SK-N-SH (cell line): ENCODE results near the gene RASL12. TPM values are rescaled to one million over a fixed set of nuclear protein-coding genes. Genes with fewer than 3 reads are reported as not detected.

Experiments
- CTCF ChIA-PET: fragments of 300-600, 350-600 bp; formaldehyde crosslinking; extraction: SDS; loops from one replicate; lab custom pipeline; 2021; lab: Yijun Ruan, JAX
- POLR2A ChIA-PET: fragments of 350-600 bp; sonication (Branson Sonifier 250); formaldehyde crosslinking; extraction: SDS; loops from one replicate; lab custom pipeline; 2020; ENCODE audit warnings: antibody characterized with exemption, inconsistent platforms; lab: Yijun Ruan, JAX
- DNase-seq: peaks from one replicate; pipeline ENCODE4 v3.0.0; 2012
- H2AFZ ChIP-seq: fragments of 200-600 bp; sonication (generic); 2 replicates; pipeline ENCODE4 v1.8.1; 2016; ENCODE audit warnings: antibody characterized with exemption, mild to moderate bottlenecking, low read depth
- H3F3A ChIP-seq: fragments of 200-600 bp; sonication (generic); replicated peaks from 2 replicates; pipeline ENCODE3; 2016; ENCODE audit warnings: antibody characterized with exemption, mild to moderate bottlenecking; ENCODE audit not compliant: insufficient read depth
- H3K27ac ChIP-seq, 2 experiments: fragments of 200-500 bp in 1 of 2; fragments of 200-600 bp in 1 of 2; sonication (Bioruptor generic) in 1 of 2; sonication (generic), shearing (Covaris generic) in 1 of 2; 2 replicates each; pipeline versions ENCODE4 v1.5.1 to v1.6.1; 2014 to 2016; ENCODE audit warnings: low read depth in 2 of 2, inconsistent platforms in 1 of 2, low read length in 1 of 2, mild to moderate bottlenecking in 1 of 2, mixed read lengths in 1 of 2
- H3K27me3 ChIP-seq: fragments of 200-600 bp; sonication (generic), shearing (Covaris generic); 2 replicates; pipeline ENCODE4 v1.6.1; 2016; ENCODE audit warnings: mixed run types; ENCODE audit not compliant: insufficient read depth
- H3K36me3 ChIP-seq, 2 experiments: fragments of 200-500 bp in 1 of 2; fragments of 200-600 bp in 1 of 2; sonication (Bioruptor generic) in 1 of 2; sonication (generic) in 1 of 2; replicated peaks in 1 of 2; 2 replicates each; pipeline versions ENCODE3 to v1.5.1; 2014 to 2016; ENCODE audit warnings: low read length in 1 of 2, mild to moderate bottlenecking in 1 of 2; ENCODE audit not compliant: insufficient read depth in 2 of 2, control insufficient read depth in 1 of 2
- H3K4me1 ChIP-seq, 2 experiments: fragments of 200-500 bp in 1 of 2; fragments of 200-600 bp in 1 of 2; sonication (Bioruptor generic) in 1 of 2; sonication (generic), shearing (Covaris generic) in 1 of 2; 2 replicates each; pipeline versions ENCODE4 v1.5.1 to v1.6.1; 2014 to 2016; ENCODE audit warnings: low read depth in 1 of 2, low read length in 1 of 2, mixed run types in 1 of 2; ENCODE audit not compliant: insufficient read depth in 2 of 2, control insufficient read depth in 1 of 2
- H3K4me2 ChIP-seq: fragments of 200-600 bp; sonication (generic), shearing (Covaris generic); 2 replicates; pipeline ENCODE4 v1.6.1; 2017; ENCODE audit warnings: mixed run types
- H3K4me3 ChIP-seq, 2 experiments: fragments of 200-500 bp in 1 of 2; fragments of 200-600 bp in 1 of 2; sonication (Bioruptor generic) in 1 of 2; sonication (generic), shearing (Covaris generic) in 1 of 2; 2 replicates each; pipeline versions ENCODE4 v1.5.1 to v1.8.1; 2014 to 2016; ENCODE audit warnings: low read depth in 2 of 2, inconsistent platforms in 1 of 2, low read length in 1 of 2, mild to moderate bottlenecking in 1 of 2, mixed read lengths in 1 of 2, moderate library complexity in 1 of 2
- H3K79me2 ChIP-seq: fragments of 200-600 bp; sonication (generic); 2 replicates; pipeline ENCODE4 v1.8.1; 2017; ENCODE audit warnings: mild to moderate bottlenecking; ENCODE audit not compliant: insufficient read depth
- H3K9ac ChIP-seq: fragments of 200-600 bp; sonication (generic); 2 replicates; pipeline ENCODE4 v1.6.1; 2017; ENCODE audit warnings: mixed run types
- H3K9me2 ChIP-seq: fragments of 200-600 bp; sonication (generic); 2 replicates; pipeline ENCODE4 v1.6.1; 2017; ENCODE audit warnings: mixed run types
- H3K9me3 ChIP-seq: fragments of 200-600 bp; sonication (generic); 2 replicates; pipeline ENCODE4 v1.6.1; 2017; ENCODE audit warnings: mixed run types, mild to moderate bottlenecking, moderate library complexity
- H4K20me1 ChIP-seq: fragments of 200-600 bp; sonication (generic); 2 replicates; pipeline ENCODE4 v1.6.1; 2017; ENCODE audit warnings: mild to moderate bottlenecking, mixed run types; ENCODE audit not compliant: insufficient read depth
- FOSL2 ChIP-seq: IDR thresholded peaks from 2 replicates; pipeline ENCODE4 v1.4.0; 2012; ENCODE audit warnings: low read depth, mild to moderate bottlenecking, moderate library complexity, borderline replicate concordance
- GATA2 ChIP-seq: sonication (generic); formaldehyde crosslinking; IDR thresholded peaks from 2 replicates; pipeline ENCODE4 v1.5.0; 2020; ENCODE audit warnings: mild to moderate bottlenecking, missing genetic modification reagents
- MEF2A ChIP-seq: IDR thresholded peaks from 2 replicates; pipeline ENCODE4 v1.4.0; 2012; ENCODE audit warnings: low read depth, borderline replicate concordance
- MXI1 ChIP-seq: IDR thresholded peaks from 2 replicates; pipeline ENCODE4 v1.6.1; 2012; ENCODE audit warnings: mild to moderate bottlenecking, low read depth, low read length, improper control_type of control experiment
- NFIC ChIP-seq: IDR thresholded peaks from 2 replicates; pipeline ENCODE4 v1.4.0; 2012; ENCODE audit warnings: borderline replicate concordance
- NRF1 ChIP-seq: IDR thresholded peaks from 2 replicates; pipeline ENCODE4 v1.6.1; 2012; ENCODE audit warnings: low read depth, mild to moderate bottlenecking, low read length
- RXRA ChIP-seq: IDR thresholded peaks from 2 replicates; pipeline ENCODE4 v1.4.0; 2012; ENCODE audit warnings: low read depth, mild to moderate bottlenecking, borderline replicate concordance
- SMC3 ChIP-seq: IDR thresholded peaks from 2 replicates; pipeline ENCODE4 v1.6.1; 2012; ENCODE audit warnings: low read depth, low read length, improper control_type of control experiment
- TAF1 ChIP-seq: IDR thresholded peaks from 2 replicates; pipeline ENCODE4 v1.6.1; 2012; ENCODE audit warnings: low read depth, mild to moderate bottlenecking, low read length, moderate library complexity, borderline replicate concordance
- TCF12 ChIP-seq: IDR thresholded peaks from 2 replicates; pipeline ENCODE4 v1.4.0; 2012
- TEAD4 ChIP-seq: IDR thresholded peaks from 2 replicates; pipeline ENCODE4 v1.4.0; 2012; ENCODE audit warnings: mild to moderate bottlenecking, borderline replicate concordance; ENCODE audit not compliant: insufficient read depth
- WGBS: methylation state at CpG from one replicate; pipeline ENCODE4 v1.1.6; 2017; ENCODE audit warnings: low lambda C conversion rate; 5-methylcytosine and 5-hydroxymethylcytosine counted together
- polyA plus RNA-seq, 3 experiments: library from polyadenylated mRNA; depleted of rRNA; stranded (reverse); fragments of >200 nt; gene quantifications; 2 replicates each; pipeline ENCODE4 v1.2.3, GENCODE V29; 2012
- TF ChIP-seq, protein P1 (sequence below): fragments of 150-350 bp; IDR thresholded peaks from 2 replicates; pipeline ENCODE4 v1.6.1; 2017; ENCODE audit warnings: antibody characterized with exemption, low read length, low read depth, borderline replicate concordance
- TF ChIP-seq, protein P2 (sequence below): IDR thresholded peaks from 2 replicates; pipeline ENCODE4 v1.4.0; 2012; ENCODE audit warnings: low read depth
- TF ChIP-seq, protein P3 (sequence below): fragments of 200-600 bp; sonication (generic); IDR thresholded peaks from 2 replicates; pipeline ENCODE4 v1.6.1; 2017; ENCODE audit warnings: antibody characterized with exemption, mild to moderate bottlenecking, moderate library complexity
- TF ChIP-seq, protein P4 (sequence below): IDR thresholded peaks from 2 replicates; pipeline ENCODE4 v1.4.0; 2012; ENCODE audit warnings: low read depth, borderline replicate concordance
- TF ChIP-seq, protein P5 (sequence below): IDR thresholded peaks from 2 replicates; pipeline ENCODE4 v1.6.1; 2012; ENCODE audit warnings: mild to moderate bottlenecking, low read depth, low read length, moderate library complexity
- TF ChIP-seq, protein P6 (sequence below): IDR thresholded peaks from 2 replicates; pipeline ENCODE4 v1.4.0; 2012; ENCODE audit warnings: low read depth, borderline replicate concordance

Gene RASL12
- polyA plus RNA-seq, 1 of the 3 experiments (the other 2 are of a cell fraction), result not detected

DNA sequence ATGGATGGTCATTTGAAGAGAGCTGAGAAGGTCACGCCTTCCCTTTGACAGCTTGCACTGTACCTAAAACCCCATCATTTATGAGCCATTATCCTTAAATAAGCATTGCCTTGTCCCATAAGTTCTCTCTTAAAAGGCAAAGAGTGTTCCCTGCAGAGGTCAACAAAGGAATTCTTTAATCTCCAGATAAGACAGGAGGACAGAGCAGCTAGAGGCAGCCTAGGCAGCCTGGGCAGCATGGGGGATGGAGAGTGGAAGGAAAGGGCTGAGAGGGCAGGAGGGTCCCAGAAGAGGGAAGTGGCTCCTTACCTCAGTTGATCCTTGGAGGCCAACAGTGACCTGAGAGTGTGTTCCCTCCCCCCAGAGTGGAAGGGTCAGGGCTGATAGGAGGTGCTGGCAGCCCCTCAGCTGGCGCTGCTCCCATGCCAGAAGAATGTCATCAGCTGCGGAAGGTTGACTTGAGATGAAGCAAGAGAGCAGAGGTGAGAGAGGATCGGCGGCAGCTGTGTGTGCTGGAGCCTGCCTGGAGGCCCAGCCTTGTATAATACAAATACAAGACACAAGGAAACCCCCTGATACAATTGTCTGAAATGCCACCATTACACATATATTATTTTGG is 21.5 kb upstream of the RASL12 start:
- Histone ChIP-seq H3K4me1 (peaks cover 0 to 32% of the 10 kb centered on the region in 2 experiments; a peak in 1 of 4 replicates), H3F3A (no peaks in the 10 kb centered on the region), H3K4me3 (no peak overlapping the region), H3K27me3 (no peaks in the 10 kb centered on the region), H2AFZ (no peak overlapping the region), H3K27ac (no peak overlapping the region), H3K4me2 (no peak overlapping the region), H3K36me3 (peaks cover 0 to 7% of the 10 kb centered on the region in 2 experiments), H3K9ac (no peak overlapping the region), H3K9me2 (no peaks in the 10 kb centered on the region), H3K9me3 (no peaks in the 10 kb centered on the region), H4K20me1 (no peaks in the 10 kb centered on the region), H3K79me2 (no peaks in the 10 kb centered on the region)
- ChIA-PET CTCF (interaction anchor here (8.1 kb wide), 1 partner anchor 13 kb away, joined by 56 read pairs; no protein-coding TSS in a partner anchor), POLR2A (no interaction called here)
- TF ChIP-seq, protein P1, sequence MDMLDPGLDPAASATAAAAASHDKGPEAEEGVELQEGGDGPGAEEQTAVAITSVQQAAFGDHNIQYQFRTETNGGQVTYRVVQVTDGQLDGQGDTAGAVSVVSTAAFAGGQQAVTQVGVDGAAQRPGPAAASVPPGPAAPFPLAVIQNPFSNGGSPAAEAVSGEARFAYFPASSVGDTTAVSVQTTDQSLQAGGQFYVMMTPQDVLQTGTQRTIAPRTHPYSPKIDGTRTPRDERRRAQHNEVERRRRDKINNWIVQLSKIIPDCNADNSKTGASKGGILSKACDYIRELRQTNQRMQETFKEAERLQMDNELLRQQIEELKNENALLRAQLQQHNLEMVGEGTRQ, result no peak
- no peak for TF ChIP-seq TEAD4
- no peak for TF ChIP-seq SMC3
- TF ChIP-seq, protein P2, sequence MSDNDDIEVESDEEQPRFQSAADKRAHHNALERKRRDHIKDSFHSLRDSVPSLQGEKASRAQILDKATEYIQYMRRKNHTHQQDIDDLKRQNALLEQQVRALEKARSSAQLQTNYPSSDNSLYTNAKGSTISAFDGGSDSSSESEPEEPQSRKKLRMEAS, result no peak
- TF ChIP-seq NRF1, result no peak
- TF ChIP-seq, protein P3, sequence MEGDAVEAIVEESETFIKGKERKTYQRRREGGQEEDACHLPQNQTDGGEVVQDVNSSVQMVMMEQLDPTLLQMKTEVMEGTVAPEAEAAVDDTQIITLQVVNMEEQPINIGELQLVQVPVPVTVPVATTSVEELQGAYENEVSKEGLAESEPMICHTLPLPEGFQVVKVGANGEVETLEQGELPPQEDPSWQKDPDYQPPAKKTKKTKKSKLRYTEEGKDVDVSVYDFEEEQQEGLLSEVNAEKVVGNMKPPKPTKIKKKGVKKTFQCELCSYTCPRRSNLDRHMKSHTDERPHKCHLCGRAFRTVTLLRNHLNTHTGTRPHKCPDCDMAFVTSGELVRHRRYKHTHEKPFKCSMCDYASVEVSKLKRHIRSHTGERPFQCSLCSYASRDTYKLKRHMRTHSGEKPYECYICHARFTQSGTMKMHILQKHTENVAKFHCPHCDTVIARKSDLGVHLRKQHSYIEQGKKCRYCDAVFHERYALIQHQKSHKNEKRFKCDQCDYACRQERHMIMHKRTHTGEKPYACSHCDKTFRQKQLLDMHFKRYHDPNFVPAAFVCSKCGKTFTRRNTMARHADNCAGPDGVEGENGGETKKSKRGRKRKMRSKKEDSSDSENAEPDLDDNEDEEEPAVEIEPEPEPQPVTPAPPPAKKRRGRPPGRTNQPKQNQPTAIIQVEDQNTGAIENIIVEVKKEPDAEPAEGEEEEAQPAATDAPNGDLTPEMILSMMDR, result no peak
- TF ChIP-seq MEF2A, result no peak
- TF ChIP-seq, protein P4, sequence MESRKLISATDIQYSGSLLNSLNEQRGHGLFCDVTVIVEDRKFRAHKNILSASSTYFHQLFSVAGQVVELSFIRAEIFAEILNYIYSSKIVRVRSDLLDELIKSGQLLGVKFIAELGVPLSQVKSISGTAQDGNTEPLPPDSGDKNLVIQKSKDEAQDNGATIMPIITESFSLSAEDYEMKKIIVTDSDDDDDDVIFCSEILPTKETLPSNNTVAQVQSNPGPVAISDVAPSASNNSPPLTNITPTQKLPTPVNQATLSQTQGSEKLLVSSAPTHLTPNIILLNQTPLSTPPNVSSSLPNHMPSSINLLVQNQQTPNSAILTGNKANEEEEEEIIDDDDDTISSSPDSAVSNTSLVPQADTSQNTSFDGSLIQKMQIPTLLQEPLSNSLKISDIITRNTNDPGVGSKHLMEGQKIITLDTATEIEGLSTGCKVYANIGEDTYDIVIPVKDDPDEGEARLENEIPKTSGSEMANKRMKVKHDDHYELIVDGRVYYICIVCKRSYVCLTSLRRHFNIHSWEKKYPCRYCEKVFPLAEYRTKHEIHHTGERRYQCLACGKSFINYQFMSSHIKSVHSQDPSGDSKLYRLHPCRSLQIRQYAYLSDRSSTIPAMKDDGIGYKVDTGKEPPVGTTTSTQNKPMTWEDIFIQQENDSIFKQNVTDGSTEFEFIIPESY, result no peak
- TF ChIP-seq TAF1, result no peak
- no peak for TF ChIP-seq RXRA
- 92% methylated on average over 4 of the region's 5 CpGs for WGBS
- no peak for DNase-seq

DNA sequence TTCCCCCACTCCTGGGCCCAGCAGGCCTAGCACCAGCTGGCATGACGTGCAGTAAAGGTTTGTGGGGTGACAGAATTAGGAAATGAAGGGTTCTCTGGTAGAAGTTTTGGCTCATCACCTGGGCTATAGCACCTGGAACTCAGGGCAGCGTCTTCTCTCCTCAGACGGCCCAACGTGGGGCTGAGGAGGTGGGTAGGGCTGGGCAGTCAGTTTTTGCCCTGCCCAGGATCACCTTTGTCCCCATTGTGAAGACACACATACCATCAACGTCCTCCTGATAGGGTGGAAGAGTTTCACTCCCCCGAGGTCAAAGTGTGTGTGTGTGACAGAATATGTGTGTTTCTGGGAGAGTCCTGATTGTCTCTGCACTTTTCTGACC is 20.8 kb upstream of the RASL12 start:
- H3K9ac ChIP-seq, result no peak overlapping the region
- H3K79me2 ChIP-seq, result no peaks in the 10 kb centered on the region
- no peaks in the 10 kb centered on the region for H3K9me2 ChIP-seq
- H3K36me3 ChIP-seq, result peaks cover 0 to 7% of the 10 kb centered on the region in 2 experiments
- POLR2A ChIA-PET, result no interaction called here
- H4K20me1 ChIP-seq, result no peaks in the 10 kb centered on the region
- H3K4me1 ChIP-seq, result peaks cover 0 to 32% of the 10 kb centered on the region in 2 experiments; a peak in 1 of 4 replicates
- no peak overlapping the region; a peak in 1 of 4 replicates for H3K27ac ChIP-seq
- no peak for DNase-seq
- no peak overlapping the region for H3K4me2 ChIP-seq
- H3F3A ChIP-seq, result no peaks in the 10 kb centered on the region
- no peaks in the 10 kb centered on the region for H3K27me3 ChIP-seq
- no peaks in the 10 kb centered on the region for H3K9me3 ChIP-seq
- no peak overlapping the region for H2AFZ ChIP-seq
- CTCF ChIA-PET, result interaction anchor here (1.5 to 8.3 kb wide), 5 partner anchors 11 to 361 kb away, joined by 5 to 99 read pairs (median 15); partner anchors contain the start of gene KBTBD13
- WGBS, result 71% methylated on average over 6 of the region's 6 CpGs
- H3K4me3 ChIP-seq, result no peak overlapping the region
- TF ChIP-seq TEAD4 (no peak), MXI1 (no peak), FOSL2 (no peak), TCF12 (no peak), NFIC (no peak), SMC3 (no peak), GATA2 (no peak)
- TF ChIP-seq, protein P5, sequence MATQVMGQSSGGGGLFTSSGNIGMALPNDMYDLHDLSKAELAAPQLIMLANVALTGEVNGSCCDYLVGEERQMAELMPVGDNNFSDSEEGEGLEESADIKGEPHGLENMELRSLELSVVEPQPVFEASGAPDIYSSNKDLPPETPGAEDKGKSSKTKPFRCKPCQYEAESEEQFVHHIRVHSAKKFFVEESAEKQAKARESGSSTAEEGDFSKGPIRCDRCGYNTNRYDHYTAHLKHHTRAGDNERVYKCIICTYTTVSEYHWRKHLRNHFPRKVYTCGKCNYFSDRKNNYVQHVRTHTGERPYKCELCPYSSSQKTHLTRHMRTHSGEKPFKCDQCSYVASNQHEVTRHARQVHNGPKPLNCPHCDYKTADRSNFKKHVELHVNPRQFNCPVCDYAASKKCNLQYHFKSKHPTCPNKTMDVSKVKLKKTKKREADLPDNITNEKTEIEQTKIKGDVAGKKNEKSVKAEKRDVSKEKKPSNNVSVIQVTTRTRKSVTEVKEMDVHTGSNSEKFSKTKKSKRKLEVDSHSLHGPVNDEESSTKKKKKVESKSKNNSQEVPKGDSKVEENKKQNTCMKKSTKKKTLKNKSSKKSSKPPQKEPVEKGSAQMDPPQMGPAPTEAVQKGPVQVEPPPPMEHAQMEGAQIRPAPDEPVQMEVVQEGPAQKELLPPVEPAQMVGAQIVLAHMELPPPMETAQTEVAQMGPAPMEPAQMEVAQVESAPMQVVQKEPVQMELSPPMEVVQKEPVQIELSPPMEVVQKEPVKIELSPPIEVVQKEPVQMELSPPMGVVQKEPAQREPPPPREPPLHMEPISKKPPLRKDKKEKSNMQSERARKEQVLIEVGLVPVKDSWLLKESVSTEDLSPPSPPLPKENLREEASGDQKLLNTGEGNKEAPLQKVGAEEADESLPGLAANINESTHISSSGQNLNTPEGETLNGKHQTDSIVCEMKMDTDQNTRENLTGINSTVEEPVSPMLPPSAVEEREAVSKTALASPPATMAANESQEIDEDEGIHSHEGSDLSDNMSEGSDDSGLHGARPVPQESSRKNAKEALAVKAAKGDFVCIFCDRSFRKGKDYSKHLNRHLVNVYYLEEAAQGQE, result no peak
- TF ChIP-seq, protein P6, sequence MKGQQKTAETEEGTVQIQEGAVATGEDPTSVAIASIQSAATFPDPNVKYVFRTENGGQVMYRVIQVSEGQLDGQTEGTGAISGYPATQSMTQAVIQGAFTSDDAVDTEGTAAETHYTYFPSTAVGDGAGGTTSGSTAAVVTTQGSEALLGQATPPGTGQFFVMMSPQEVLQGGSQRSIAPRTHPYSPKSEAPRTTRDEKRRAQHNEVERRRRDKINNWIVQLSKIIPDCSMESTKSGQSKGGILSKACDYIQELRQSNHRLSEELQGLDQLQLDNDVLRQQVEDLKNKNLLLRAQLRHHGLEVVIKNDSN, result no peak
